Glomerular endothelial cell (primary cell): ENCODE data around the gene SORT1. TPM values are rescaled to one million over a fixed set of nuclear protein-coding genes. Genes with fewer than 3 reads are reported as not detected.
"Not testable (repeated sequence)": the region's sequence is repeated elsewhere in the genome, so short reads cannot be mapped to it uniquely, and the experiment has no call there.

ENCODE experiments used
- DNase-seq: peaks from one replicate; pipeline ENCODE4 v3.0.0-alpha.2; 2011; ENCODE audit warnings: low read depth, low spot score; ENCODE audit errors: extremely low read depth
- total RNA-seq: library from RNA; depleted of rRNA; stranded (reverse); fragments of >200 nt; gene quantifications from 2 replicates; pipeline ENCODE4 v1.2.3, GENCODE V29; 2015

The SORT1 gene
- total RNA-seq, result 31.4 and 55.9 TPM in 2 replicates

DNA sequence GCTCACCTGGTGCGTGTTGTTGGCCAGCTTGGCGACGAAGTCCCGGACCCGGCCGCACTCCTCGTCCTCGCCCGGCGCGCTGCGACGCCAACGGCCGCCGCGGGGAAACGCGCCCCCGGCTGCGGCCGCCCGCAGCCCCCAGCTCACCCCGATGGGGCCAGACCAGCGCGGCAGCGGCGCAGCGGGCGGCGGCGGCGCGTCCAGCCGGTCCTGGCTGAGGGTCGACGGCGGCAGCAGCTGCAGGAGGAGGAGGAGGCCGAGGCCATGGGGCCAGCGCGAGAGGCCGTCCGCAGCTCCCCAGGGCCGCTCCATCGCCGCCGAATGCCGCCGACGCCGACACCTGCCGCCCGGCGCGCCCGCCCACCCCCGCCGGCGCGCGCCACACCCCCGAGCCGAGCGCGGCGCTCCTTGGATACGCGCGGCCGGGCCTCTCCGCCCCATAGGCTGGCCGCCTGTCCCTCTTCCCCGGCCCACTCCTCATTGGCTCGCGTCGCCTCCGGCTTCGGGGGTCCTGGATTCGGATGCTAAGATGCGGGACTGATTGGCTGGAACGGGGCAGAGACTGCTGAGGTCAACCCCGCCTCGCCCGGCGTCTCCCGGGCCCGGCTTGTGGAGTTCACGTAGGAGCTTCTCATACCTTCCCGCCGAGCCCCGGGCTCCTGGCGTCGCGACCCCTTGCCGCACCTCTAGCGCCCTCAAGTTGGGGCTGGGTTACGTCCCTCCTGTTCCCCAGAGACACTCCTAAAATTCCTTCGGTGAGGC lies at the start of gene SORT1:
Gene SORT1, minus strand, starts transcription at position 338 of the 762 bp plus-strand sequence. Its CDS starts 26 bp downstream, at position 312.
- no peak for DNase-seq

GRCh38 chr1:109445949-109446695 lies 48.4 kb upstream of the SORT1 start:
- not testable (repeated sequence) for DNase-seq

- DNase-seq, result no peak
These were observed 46.6 kb upstream of the SORT1 start for GRCh38 chr1:109444346-109444745.

GRCh38 chr1:109443476-109443875 lies 45.8 kb upstream of the SORT1 start:
- no peak for DNase-seq

- DNase-seq, result no peak
These were observed 43.4 kb upstream of the SORT1 start for GRCh38 chr1:109441069-109441468.

DNA sequence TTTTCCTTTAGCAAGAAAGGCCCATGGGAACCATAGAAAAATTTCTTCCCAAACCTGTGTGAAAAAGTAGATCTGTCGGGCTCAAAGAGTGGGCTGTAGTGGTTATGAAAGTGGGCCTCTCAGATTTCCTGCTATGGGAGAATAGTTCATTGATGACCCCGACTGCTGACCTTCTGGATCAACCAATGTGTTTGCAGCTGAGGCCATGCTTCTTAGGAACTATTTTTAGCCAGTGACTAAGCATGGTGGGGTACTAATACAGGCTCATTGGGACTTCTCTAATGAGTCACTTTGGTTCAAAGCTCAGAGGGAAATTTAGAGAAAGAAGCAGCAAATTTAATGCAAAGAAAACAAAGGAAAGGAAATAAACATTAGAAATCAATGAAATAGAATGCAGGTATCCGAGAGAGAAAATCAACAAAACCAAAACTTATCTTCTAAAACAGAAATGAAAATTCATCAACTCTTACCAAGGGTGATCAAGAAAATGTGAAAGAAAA lies 41.1 kb upstream of the SORT1 start:
- DNase-seq, result no peak

- no peak for DNase-seq
These were observed 36.8 kb upstream of the SORT1 start for GRCh38 chr1:109434484-109434883.

DNA sequence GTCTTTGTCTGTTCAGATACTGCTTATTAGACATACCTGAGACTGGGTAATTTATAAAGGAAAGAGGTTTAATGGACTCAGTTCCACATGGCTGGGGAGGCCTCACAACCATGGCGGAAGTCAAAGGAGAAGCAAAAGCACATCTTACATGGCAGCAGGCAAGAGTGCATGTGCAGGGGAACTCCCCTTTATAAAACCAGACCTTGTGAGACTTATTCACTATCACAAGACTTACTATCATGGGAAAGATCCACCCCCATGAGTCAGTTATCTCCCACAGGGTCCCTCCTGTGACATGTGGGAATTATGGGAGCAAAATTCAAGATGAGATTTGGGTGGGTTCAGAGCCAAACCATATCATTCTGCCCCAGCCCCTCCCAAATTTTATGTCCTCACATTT lies 35.6 kb upstream of the SORT1 start:
- no peak for DNase-seq

DNA sequence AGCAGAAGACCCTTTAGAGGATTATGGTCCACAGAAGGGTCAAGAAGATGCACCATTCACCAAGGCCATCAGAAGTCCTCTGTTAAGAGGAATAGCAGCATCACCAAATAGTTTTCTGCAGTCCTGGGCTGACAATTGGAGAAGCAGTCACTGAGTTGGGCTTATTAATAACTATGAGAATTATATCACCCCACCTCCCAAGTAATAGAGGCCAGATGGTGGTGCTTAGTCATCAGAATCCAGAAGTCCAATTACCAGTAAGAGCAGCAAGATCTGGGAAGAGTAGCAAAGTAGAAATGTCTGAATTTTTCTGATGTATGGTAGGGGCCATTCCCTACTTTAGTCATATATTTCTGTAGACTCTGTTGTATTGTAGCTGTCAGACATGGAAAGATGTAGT lies 34.6 kb upstream of the SORT1 start:
- DNase-seq, result no peak

- DNase-seq, result no peak
These were observed 29.4 kb upstream of the SORT1 start for GRCh38 chr1:109427171-109427467.

DNA sequence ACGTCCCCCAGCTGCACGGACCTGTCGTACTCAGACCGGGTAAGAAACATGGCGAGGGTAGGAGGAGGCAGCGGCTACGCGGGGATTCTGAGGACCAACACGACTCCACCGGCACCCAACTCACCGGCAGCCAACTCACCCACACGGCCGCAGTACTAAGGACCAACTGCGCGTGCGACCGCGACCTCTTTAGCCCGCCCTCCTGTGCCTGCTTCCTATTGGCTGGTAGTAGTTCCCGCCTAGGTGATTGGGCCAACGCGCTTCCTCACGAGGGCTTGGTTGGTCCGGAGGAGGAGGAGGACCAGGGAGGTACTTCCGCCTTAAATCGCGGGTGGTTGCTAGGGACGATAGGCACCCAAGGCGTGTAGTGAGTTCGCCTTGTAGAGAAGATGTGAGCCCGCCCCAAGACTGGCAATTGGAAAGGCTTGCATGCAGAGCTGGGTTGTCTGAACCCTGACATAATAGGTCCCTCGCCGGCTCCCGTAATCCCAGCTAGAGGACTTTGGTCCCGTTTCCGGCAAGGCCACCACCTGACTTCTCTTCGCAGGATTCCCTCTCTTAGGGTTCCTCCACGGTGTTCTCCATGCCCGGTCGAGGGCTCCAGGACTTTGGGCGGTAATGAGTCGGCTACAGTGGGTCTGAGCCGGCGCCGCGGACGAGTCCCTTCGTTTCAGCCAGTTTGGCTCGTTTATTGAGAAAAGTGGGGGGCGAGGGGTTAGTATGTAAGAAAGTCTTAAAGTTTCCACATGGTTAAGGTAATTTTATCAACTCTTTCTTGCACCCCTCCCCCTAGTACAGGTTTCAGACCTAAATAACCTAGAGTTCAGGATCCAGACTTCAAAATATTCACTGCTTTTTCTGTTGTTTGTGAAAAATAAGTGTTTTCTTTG lies 28.8 kb upstream of the SORT1 start, which contains the start of gene PSMA5:
Gene PSMA5, minus strand, starts transcription at position 168 of the 890 bp plus-strand sequence. Its CDS starts 118 bp downstream, at position 50.
- peak; percentile 92 for DNase-seq

DNA sequence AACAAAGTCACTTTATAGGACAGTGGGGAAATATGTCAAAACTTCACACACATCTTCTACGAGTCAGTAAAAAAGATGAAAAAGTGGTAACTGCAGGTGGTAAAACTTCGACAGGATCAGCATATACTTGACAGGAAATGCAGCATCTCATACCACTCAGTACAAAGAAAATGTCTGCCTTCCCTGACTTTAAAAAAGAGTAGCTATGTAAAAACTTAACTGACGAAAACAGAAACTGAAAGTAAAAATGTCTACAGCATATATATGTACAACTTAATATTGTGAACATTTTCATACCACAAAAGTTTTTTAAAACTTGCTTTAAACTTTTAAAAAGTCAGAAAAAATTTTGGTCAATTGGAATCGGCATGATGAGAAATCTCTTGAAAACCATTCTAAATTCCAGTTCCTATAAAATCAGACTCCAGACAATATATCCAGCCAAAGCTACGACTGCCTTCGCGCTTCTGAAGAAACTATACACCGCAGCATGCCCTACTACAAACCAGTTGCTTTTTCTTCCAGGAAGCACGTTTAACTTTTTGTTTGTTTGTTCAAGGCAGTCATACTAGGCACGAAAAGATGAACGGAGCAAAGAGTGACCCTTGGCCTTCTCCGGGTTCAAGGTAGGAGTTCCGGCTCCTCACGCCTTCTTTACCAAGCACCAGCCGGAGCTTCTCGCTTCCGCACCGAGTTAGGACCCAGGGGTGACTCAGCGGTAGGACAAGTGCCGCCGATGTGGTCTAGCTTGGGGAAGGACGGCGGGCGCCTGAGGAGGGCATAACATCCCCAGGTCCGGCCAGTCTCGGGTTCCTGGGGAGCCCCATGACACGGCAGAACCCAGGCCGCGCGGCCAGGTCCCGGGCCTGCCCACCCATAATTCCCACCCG lies 27.9 kb upstream of the SORT1 start:
- DNase-seq, result no peak

GRCh38 chr1:109423498-109423897 lies 25.8 kb upstream of the SORT1 start:
- no peak for DNase-seq

DNA sequence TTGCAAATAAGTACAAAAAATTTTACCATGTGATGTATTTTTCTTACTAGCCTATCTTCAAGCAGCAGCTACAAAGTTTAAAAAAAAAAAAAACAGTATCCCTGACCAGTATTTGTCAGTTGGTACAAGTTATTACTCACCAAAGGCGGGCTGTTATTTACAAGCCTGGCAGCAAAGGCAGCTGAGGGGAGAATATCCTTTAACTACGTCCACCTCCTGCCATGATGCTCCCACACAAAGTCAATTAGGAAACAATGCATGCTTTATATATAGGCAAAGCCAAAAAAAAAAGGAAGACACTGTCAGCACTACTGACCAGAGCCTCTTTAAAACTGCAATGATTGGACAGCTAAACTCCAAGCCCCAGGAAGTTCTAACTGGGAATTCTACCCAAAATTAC lies 14.8 kb upstream of the SORT1 start:
- DNase-seq, result no peak

DNA sequence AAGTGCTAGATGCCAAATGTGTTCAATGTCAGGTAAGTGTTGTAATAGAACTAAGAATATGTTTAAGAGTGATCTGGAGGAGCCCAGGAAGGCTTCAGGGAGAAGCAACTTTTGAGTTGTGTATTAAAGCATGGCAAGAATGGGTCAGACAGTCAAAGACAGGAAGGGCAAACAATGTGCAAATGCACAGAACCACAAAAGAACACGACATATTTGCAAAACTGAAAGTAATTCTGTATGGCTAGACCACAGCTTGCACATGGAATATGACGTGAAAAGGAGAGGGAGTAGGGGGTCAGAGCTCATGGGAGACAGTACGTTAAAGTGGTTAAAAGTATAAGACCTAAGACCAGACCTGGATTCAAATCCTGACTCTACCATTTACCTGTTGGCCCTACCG lies 7.1 kb upstream of the SORT1 start:
- DNase-seq, result no peak

- DNase-seq, result no peak
These were observed 4.3 kb upstream of the SORT1 start for GRCh38 chr1:109402025-109402424.

GRCh38 chr1:109400035-109400655 lies 2.4 kb upstream of the SORT1 start:
- DNase-seq, result no peak

DNA sequence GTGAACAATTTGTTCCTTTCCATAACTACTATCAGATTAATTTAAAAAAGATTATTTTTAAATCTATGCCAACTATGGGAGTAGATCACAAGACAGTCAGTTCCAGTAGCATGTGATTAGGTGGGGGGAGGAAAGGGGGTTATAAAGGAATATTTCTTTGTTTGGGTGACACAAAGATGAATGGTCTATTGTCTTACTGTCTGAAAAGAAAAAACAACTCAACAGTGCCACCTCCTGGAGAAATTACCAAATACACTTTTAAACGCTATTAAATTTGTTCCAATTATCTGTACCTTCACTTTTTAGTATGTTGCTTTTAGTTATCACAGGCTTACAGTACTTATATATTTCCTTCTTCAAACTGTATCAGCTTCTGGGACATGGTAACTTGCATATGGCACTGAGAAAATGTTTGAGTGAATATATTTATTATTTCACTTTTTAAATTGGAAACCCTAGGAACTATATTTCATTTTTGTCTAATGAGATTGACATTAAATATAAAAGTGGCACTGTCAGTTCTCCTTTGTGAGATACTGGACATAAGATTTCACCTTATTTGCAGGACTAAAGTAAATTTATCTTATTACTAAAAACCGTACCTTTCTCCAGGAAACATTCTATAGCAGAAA lies 1.7 kb upstream of the SORT1 start:
- DNase-seq, result peak; percentile 73
